ENCODE data around the gene SERINC3.

SERINC3 gene

GRCh38 chr20:44448753-44449546 is 72.9 kb downstream of the SERINC3 start:
- H3K27ac ChIP-seq: no peak overlapping the region
- TF ChIP-seq ZFX (IDR thresholded peaks at IDR 0.05): no peak
- TF ChIP-seq, protein P1, sequence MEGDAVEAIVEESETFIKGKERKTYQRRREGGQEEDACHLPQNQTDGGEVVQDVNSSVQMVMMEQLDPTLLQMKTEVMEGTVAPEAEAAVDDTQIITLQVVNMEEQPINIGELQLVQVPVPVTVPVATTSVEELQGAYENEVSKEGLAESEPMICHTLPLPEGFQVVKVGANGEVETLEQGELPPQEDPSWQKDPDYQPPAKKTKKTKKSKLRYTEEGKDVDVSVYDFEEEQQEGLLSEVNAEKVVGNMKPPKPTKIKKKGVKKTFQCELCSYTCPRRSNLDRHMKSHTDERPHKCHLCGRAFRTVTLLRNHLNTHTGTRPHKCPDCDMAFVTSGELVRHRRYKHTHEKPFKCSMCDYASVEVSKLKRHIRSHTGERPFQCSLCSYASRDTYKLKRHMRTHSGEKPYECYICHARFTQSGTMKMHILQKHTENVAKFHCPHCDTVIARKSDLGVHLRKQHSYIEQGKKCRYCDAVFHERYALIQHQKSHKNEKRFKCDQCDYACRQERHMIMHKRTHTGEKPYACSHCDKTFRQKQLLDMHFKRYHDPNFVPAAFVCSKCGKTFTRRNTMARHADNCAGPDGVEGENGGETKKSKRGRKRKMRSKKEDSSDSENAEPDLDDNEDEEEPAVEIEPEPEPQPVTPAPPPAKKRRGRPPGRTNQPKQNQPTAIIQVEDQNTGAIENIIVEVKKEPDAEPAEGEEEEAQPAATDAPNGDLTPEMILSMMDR (conservative IDR thresholded peaks at IDR 0.05): no peak; the same call in 1 of the 2 replicates

- no peak overlapping the region for H3K27ac ChIP-seq
- TF ChIP-seq ZFX (IDR thresholded peaks at IDR 0.05): no peak
- TF ChIP-seq, protein P1 (conservative IDR thresholded peaks at IDR 0.05): no peak
These were observed 73.9 kb downstream of the SERINC3 start for GRCh38 chr20:44447827-44448419.
